ENCODE results near the gene CERS1.

DNA sequence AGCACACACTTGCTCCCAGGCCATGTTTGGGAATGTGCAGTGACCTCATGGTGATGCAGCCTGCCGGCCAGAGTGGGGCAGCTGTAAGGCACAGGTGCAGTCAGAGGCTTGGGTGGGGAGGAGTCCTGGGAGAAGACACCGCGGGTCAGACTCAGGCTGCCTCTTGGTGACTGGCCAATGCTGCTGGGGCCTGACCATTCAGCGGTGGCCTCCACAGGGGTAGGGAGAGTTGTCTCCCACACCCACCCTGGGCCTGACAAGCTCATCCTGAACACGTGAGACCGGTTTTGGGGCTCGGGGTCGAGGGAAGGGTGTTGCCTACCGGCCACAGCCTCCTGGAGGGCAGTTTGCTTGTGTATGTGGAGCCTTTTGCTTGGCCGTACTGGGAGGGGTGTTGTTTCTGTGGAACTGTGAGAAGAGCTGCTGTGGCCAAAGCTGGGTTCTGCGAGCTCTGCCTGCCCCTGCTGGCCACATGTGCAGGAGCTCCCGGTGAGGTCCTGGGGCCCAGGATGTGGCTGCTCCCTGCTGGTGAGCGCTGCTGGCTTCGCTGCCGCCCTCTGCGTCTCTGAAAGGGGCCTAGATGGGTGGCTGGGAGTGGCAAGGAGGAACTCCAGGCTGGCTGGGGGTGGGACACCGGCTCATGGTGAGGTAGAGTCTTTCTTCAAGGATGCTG lies 42.1 kb downstream of the CERS1 start:
- TF ChIP-seq, protein P1, sequence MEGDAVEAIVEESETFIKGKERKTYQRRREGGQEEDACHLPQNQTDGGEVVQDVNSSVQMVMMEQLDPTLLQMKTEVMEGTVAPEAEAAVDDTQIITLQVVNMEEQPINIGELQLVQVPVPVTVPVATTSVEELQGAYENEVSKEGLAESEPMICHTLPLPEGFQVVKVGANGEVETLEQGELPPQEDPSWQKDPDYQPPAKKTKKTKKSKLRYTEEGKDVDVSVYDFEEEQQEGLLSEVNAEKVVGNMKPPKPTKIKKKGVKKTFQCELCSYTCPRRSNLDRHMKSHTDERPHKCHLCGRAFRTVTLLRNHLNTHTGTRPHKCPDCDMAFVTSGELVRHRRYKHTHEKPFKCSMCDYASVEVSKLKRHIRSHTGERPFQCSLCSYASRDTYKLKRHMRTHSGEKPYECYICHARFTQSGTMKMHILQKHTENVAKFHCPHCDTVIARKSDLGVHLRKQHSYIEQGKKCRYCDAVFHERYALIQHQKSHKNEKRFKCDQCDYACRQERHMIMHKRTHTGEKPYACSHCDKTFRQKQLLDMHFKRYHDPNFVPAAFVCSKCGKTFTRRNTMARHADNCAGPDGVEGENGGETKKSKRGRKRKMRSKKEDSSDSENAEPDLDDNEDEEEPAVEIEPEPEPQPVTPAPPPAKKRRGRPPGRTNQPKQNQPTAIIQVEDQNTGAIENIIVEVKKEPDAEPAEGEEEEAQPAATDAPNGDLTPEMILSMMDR (conservative IDR thresholded peaks at IDR 0.05; ENCODE audit: low read length): no peak
- no peak for TF ChIP-seq EZH2phosphoT487 (IDR thresholded peaks at IDR 0.05; ENCODE audit: borderline replicate concordance)
